Vagina (tissue), 2 donors: Measurements from ENCODE around the gene CKAP2L. TPM values are rescaled to one million over a fixed set of nuclear protein-coding genes. Genes with fewer than 3 reads are reported as not detected.

ENCODE experiments used
- DNase-seq, 2 donors: peaks; one replicate each; pipeline ENCODE4 v3.0.0-alpha.2; 2017; ENCODE audit errors: extremely low spot score in 2 of 2
- H3K27ac ChIP-seq: fragments of 200-600 bp; sonication (generic); one replicate; pipeline ENCODE4 v1.5.1; 2019
- H3K27me3 ChIP-seq: fragments of 200-600 bp; sonication (generic); one replicate; pipeline ENCODE4 v1.5.1; 2019
- H3K36me3 ChIP-seq, 2 donors: fragments of 200-600 bp; sonication (generic); one replicate each; pipeline ENCODE4 v1.5.1; 2017 to 2019
- H3K4me1 ChIP-seq: fragments of 200-600 bp; sonication (generic); one replicate; pipeline ENCODE4 v1.5.1; 2019
- H3K4me3 ChIP-seq, 2 donors: fragments of 200-600 bp; sonication (generic); 1 replicate in 1 of 2; 2 replicates in 1 of 2; pipeline ENCODE4 v1.5.1; 2016 to 2019
- H3K9me3 ChIP-seq: fragments of 200-600 bp; sonication (generic); one replicate; pipeline ENCODE4 v1.5.1; 2019
- POLR2A ChIP-seq, 2 donors: fragments of 450-650 bp; IDR thresholded peaks; one replicate each; pipeline ENCODE4 v1.6.1; 2017; ENCODE audit warnings: antibody characterized with exemption in 2 of 2, mild to moderate bottlenecking in 2 of 2, moderate library complexity in 2 of 2
- POLR2AphosphoS5 ChIP-seq, 2 donors: sonication (generic); formaldehyde crosslinking; IDR thresholded peaks; one replicate each; pipeline ENCODE4 v1.9.0; 2017; ENCODE audit warnings: antibody characterized with exemption in 2 of 2, mild to moderate bottlenecking in 2 of 2, low read depth in 1 of 2; ENCODE audit not compliant: insufficient read depth in 1 of 2
- intact Hi-C: fragments of 100-400 bp; cut with DNase I; formaldehyde crosslinking; loops from one replicate; pipeline ENCODE4 v1.15.1; 2023
- total RNA-seq: library from RNA; depleted of rRNA; stranded (reverse); fragments of >200 nt; gene quantifications from one replicate; pipeline ENCODE4 v1.2.3, GENCODE V29; 2016
- TF ChIP-seq, protein P1 (sequence below), 3 experiments: fragments of 450-650 bp in 2 of 3; fragments of 200-600 bp in 1 of 3; sonication (generic) in 1 of 3; IDR thresholded peaks; one replicate each; pipeline ENCODE4 v1.5.1; 2017 to 2019; ENCODE audit warnings: antibody characterized with exemption in 3 of 3, mild to moderate bottlenecking in 2 of 3, moderate library complexity in 2 of 3

Gene CKAP2L
- total RNA-seq, 1 donor from 2014 or later, result 1.2 TPM

DNA sequence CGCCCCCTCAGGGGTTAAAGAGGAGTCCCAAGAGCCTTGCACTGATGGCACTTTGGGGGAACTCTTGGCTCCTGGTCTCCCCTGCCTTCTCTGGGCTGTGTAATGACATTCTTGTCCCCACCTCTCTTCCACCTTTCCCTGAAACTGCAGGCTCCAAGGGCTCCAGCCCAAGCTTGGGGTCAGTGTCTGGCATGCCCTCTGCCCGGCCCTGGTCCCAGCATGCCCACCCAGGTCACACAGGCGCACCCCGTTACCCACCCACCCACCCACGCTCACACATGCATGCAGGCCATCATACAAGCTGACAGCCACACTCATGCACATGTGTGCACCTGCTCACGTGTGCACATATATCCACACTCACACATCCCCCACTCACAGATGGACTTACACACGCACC, 50.5 kb downstream of the CKAP2L start:
- Histone ChIP-seq H3K4me1 (no peaks in the 10 kb centered on the region), H3K27ac (no peak overlapping the region), H3K4me3 (no peak overlapping the region), H3K27me3 (no peaks in the 10 kb centered on the region), H3K36me3 (no peaks in the 10 kb centered on the region), H3K9me3 (no peaks in the 10 kb centered on the region)
- intact Hi-C loops, result no loop called here
- DNase-seq, result no peak
- no peak for TF ChIP-seq POLR2A (IDR thresholded peaks at IDR 0.05)
- TF ChIP-seq POLR2AphosphoS5 (IDR thresholded peaks at IDR 0.05; ENCODE audit: insufficient read depth in 1 of 2, low read depth in 1 of 2), result no peak
- TF ChIP-seq, protein P1, sequence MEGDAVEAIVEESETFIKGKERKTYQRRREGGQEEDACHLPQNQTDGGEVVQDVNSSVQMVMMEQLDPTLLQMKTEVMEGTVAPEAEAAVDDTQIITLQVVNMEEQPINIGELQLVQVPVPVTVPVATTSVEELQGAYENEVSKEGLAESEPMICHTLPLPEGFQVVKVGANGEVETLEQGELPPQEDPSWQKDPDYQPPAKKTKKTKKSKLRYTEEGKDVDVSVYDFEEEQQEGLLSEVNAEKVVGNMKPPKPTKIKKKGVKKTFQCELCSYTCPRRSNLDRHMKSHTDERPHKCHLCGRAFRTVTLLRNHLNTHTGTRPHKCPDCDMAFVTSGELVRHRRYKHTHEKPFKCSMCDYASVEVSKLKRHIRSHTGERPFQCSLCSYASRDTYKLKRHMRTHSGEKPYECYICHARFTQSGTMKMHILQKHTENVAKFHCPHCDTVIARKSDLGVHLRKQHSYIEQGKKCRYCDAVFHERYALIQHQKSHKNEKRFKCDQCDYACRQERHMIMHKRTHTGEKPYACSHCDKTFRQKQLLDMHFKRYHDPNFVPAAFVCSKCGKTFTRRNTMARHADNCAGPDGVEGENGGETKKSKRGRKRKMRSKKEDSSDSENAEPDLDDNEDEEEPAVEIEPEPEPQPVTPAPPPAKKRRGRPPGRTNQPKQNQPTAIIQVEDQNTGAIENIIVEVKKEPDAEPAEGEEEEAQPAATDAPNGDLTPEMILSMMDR (IDR thresholded peaks at IDR 0.05), result no peak

DNA sequence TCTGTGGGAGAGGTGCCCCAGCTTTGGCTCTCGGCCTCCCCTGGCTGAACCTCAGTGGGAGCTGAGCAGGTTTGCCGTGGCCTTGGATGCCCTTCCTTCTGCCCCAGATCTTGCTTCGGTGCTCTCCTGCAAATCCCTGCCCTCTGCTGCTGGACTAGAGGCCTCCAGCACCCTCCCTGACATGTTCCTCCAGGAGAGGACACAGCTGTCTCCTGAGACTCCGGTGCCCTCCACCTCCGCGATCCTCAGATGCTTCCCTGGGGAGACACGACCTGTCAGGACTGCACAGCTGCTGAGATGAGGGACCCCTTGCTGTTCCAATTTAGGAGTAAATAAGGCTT, 50.9 kb downstream of the CKAP2L start:
- Histone ChIP-seq H3K36me3 (no peaks in the 10 kb centered on the region), H3K4me1 (no peaks in the 10 kb centered on the region), H3K27ac (no peak overlapping the region), H3K27me3 (no peaks in the 10 kb centered on the region), H3K9me3 (no peaks in the 10 kb centered on the region), H3K4me3 (no peak overlapping the region)
- TF ChIP-seq, protein P1 (IDR thresholded peaks at IDR 0.05), result no peak
- TF ChIP-seq POLR2A (IDR thresholded peaks at IDR 0.05) (no peak), POLR2AphosphoS5 (IDR thresholded peaks at IDR 0.05; ENCODE audit: insufficient read depth in 1 of 2, low read depth in 1 of 2) (no peak)
- DNase-seq, result no peak
- intact Hi-C loops, result no loop called here

DNA sequence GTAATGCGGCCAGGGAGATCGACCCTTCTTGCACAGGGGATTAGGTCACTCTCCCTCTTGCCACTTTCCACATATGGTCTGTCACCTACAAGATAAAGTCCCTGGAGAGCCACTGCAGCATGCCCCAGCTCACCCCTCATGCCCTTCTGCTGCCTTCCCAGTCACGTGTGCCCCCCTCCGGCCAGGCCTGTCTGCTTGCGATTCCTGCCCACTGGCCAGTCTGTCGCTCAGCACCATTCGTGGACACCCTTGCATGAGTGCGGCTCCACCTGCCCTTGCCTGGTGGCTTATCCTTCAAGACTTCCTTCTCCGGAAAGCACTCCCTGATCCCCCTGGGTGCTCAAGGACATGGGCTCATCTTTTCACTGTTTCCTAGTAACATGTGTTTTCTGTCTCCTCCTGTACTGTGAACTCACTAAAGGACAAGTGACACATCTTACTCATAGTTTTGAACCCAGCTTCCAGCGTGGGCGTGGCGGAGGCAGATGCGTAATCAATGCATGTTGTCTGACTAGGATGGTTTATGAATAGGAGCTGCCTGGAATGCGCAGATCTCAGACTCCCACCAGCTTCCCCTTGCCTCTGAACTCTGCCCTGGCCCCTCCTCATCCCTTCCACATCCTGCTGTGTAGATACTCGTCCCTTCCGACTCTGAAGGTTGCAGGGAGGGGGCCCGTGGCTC, 51.4 kb downstream of the CKAP2L start:
- Histone ChIP-seq H3K27ac (no peak overlapping the region), H3K27me3 (no peaks in the 10 kb centered on the region), H3K4me1 (no peaks in the 10 kb centered on the region), H3K9me3 (no peaks in the 10 kb centered on the region), H3K36me3 (no peaks in the 10 kb centered on the region), H3K4me3 (no peak overlapping the region)
- intact Hi-C loops, result no loop called here
- TF ChIP-seq POLR2AphosphoS5 (IDR thresholded peaks at IDR 0.05; ENCODE audit: insufficient read depth in 1 of 2, low read depth in 1 of 2), result no peak
- no peak for TF ChIP-seq POLR2A (IDR thresholded peaks at IDR 0.05)
- TF ChIP-seq, protein P1 (IDR thresholded peaks at IDR 0.05), result no peak
- no peak for DNase-seq

DNA sequence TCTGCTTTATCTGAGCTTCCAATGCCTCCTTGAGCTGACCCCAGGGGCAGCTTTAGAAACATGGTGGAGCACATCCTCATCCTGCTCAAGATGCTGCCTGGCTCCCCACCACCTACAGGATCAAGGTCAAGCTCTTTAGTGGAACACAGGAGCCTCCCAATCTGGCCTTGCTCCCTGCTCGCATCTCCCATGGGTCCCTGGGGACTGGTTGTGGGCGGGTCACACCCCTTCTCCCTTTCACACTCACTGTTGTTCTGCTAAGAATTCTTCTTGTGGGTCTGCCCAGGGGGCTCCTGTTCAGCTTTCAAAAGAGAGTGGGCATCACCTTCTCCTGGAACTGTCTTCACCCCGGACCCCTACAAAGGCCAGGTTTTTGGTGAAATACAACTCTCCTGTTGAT, 51.9 kb downstream of the CKAP2L start:
- Histone ChIP-seq H3K4me1 (no peaks in the 10 kb centered on the region), H3K27me3 (no peaks in the 10 kb centered on the region), H3K36me3 (no peaks in the 10 kb centered on the region), H3K4me3 (no peak overlapping the region), H3K9me3 (no peaks in the 10 kb centered on the region), H3K27ac (no peak overlapping the region)
- no peak for TF ChIP-seq POLR2A (IDR thresholded peaks at IDR 0.05)
- TF ChIP-seq, protein P1 (IDR thresholded peaks at IDR 0.05), result no peak
- TF ChIP-seq POLR2AphosphoS5 (IDR thresholded peaks at IDR 0.05; ENCODE audit: insufficient read depth in 1 of 2, low read depth in 1 of 2), result no peak
- DNase-seq, result no peak
- intact Hi-C loops, result no loop called here

DNA sequence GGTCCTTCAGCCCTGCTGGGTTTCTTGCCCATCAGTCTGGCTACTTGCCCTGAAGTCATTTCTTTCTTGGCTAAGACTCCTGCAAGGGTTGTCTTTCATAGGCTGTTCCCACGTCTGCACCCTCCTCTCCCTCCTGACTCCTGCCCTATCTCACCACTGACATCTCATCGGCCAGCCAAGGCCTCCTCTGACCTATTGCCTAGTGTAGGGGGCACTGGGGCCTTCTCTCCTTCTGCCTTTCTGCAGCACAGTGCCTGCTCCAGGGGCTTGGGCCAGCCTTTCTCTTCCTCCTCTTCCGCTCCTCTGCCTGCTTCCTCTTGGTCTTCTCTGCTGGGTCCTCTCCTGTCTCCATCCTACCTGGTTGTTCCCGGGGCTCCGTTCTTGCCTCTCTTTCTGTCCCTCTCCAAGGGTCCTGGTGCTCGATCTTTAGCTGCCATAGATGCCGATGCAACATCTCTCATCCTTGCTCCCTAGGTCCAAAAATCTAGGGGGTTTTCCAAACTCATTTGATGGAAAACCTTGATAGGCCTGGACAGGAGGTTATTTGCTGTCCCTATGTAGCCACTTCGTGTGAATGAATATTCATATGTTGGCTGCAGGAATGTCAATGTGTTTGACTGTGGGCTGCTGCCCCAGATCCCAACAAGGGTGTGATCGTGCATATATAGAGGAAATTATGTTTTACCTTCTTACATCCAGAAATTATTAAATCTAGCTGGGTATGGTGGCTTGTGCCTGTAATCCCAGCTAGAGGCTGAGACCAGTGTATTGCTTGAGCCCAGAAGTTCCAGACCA, 53.3 kb downstream of the CKAP2L start:
- Histone ChIP-seq H3K9me3 (no peaks in the 10 kb centered on the region), H3K4me3 (no peak overlapping the region), H3K27me3 (no peaks in the 10 kb centered on the region), H3K36me3 (no peaks in the 10 kb centered on the region), H3K4me1 (no peaks in the 10 kb centered on the region), H3K27ac (no peak overlapping the region)
- TF ChIP-seq, protein P1 (IDR thresholded peaks at IDR 0.05), result no peak
- intact Hi-C loops, result no loop called here
- DNase-seq, result no peak
